Large intestine (tissue), 3 donors: ENCODE data around the gene DBX1. TPM values are rescaled to one million over a fixed set of nuclear protein-coding genes. Genes with fewer than 3 reads are reported as not detected.

ENCODE experiments used
- DNase-seq, 2 donors: peaks; one replicate each; pipeline versions ENCODE4 v3.0.0 to v3.0.0-alpha.2; 2013
- H3K27ac ChIP-seq: one replicate; pipeline ENCODE4 v1.5.1; 2013; ENCODE audit warnings: low read length
- H3K27me3 ChIP-seq: 2 replicates; pipeline ENCODE4 v1.6.1; 2013; ENCODE audit warnings: low read length; ENCODE audit not compliant: control insufficient read depth, insufficient read depth
- H3K36me3 ChIP-seq: 2 replicates; pipeline ENCODE4 v1.6.1; 2013; ENCODE audit warnings: low read length; ENCODE audit not compliant: control insufficient read depth, insufficient read depth
- H3K4me1 ChIP-seq: one replicate; pipeline ENCODE4 v1.6.1; 2013; ENCODE audit warnings: low read length; ENCODE audit not compliant: control insufficient read depth, insufficient read depth
- H3K4me3 ChIP-seq: one replicate; pipeline ENCODE4 v1.5.1; 2013; ENCODE audit warnings: low read length
- H3K9me3 ChIP-seq: one replicate; pipeline ENCODE4 v1.6.1; 2013; ENCODE audit warnings: mild to moderate bottlenecking, low read depth, low read length, moderate library complexity; ENCODE audit not compliant: control insufficient read depth
- WGBS: methylation state at CpG from one replicate; pipeline ENCODE4 v1.1.5; 2013; ENCODE audit warnings: low lambda C conversion rate; ENCODE audit not compliant: insufficient coverage; 5-methylcytosine and 5-hydroxymethylcytosine counted together
- polyA plus RNA-seq: library from polyadenylated mRNA; unstranded; fragments of 120-200 nt; gene quantifications from one replicate; pipeline ENCODE4 v1.2.1, GENCODE V29; 2013

Gene DBX1
- polyA plus RNA-seq, 1 donor = not detected

GRCh38 chr11:20194470-20194869, 34.2 kb upstream of the DBX1 start:
- Histone ChIP-seq H3K9me3 (no peaks in the 10 kb centered on the region), H3K27ac (no peak overlapping the region), H3K4me3 (no peak overlapping the region), H3K27me3 (peaks cover 8% of the 10 kb centered on the region), H3K36me3 (no peaks in the 10 kb centered on the region), H3K4me1 (no peaks in the 10 kb centered on the region)
- WGBS = no CpG with 5 or more reads among the region's 2 CpGs
- no peak for DNase-seq

- Histone ChIP-seq H3K4me1 (no peaks in the 10 kb centered on the region), H3K27ac (no peak overlapping the region), H3K9me3 (no peaks in the 10 kb centered on the region), H3K4me3 (no peak overlapping the region), H3K27me3 (peaks cover 8% of the 10 kb centered on the region), H3K36me3 (no peaks in the 10 kb centered on the region)
- peak in 1 of 2 donors; percentile 13 for DNase-seq
- WGBS = no CpG with 5 or more reads among the region's 3 CpGs
Observed at GRCh38 chr11:20193307-20193706, 33.0 kb upstream of the DBX1 start.

- Histone ChIP-seq H3K27ac (no peak overlapping the region), H3K9me3 (no peaks in the 10 kb centered on the region), H3K4me1 (no peaks in the 10 kb centered on the region), H3K4me3 (no peak overlapping the region), H3K27me3 (peaks cover 8% of the 10 kb centered on the region), H3K36me3 (no peaks in the 10 kb centered on the region)
- DNase-seq = no peak
Observed at GRCh38 chr11:20192641-20193040, 32.4 kb upstream of the DBX1 start.

- Histone ChIP-seq H3K4me3 (no peak overlapping the region), H3K27me3 (peaks cover 9% of the 10 kb centered on the region), H3K27ac (no peak overlapping the region), H3K36me3 (no peaks in the 10 kb centered on the region), H3K4me1 (no peaks in the 10 kb centered on the region), H3K9me3 (no peaks in the 10 kb centered on the region)
- WGBS = 100% methylated on average over 1 of the region's 2 CpGs
- no peak for DNase-seq
Observed at GRCh38 chr11:20192151-20192550, 31.9 kb upstream of the DBX1 start.

GRCh38 chr11:20178976-20179375, 18.7 kb upstream of the DBX1 start:
- no CpG with 5 or more reads among the region's 2 CpGs for WGBS
- no peak for DNase-seq
- Histone ChIP-seq H3K27me3 (peaks cover 30% of the 10 kb centered on the region), H3K36me3 (no peaks in the 10 kb centered on the region), H3K27ac (no peak overlapping the region), H3K4me1 (no peaks in the 10 kb centered on the region), H3K4me3 (no peak overlapping the region), H3K9me3 (peaks cover 5% of the 10 kb centered on the region)

GRCh38 chr11:20177136-20177535, 16.9 kb upstream of the DBX1 start:
- Histone ChIP-seq H3K36me3 (no peaks in the 10 kb centered on the region), H3K4me3 (no peak overlapping the region), H3K9me3 (peaks cover 2% of the 10 kb centered on the region), H3K4me1 (no peaks in the 10 kb centered on the region), H3K27ac (no peak overlapping the region), H3K27me3 (peaks cover 33% of the 10 kb centered on the region)
- WGBS = 85% methylated on average over 3 of the region's 7 CpGs
- DNase-seq = no peak

GRCh38 chr11:20172721-20173447, 12.6 kb upstream of the DBX1 start:
- no peak overlapping the region for H3K27ac ChIP-seq
- peaks cover 27% of the 10 kb centered on the region for H3K27me3 ChIP-seq
- no peak overlapping the region for H3K4me3 ChIP-seq
- DNase-seq = no peak
- H3K36me3 ChIP-seq = no peaks in the 10 kb centered on the region
- WGBS = no CpG with 5 or more reads among the region's 5 CpGs
- no peaks in the 10 kb centered on the region for H3K4me1 ChIP-seq
- peaks cover 3% of the 10 kb centered on the region for H3K9me3 ChIP-seq

GRCh38 chr11:20163783-20164481, 3.7 kb upstream of the DBX1 start:
- Histone ChIP-seq H3K27me3 (peaks cover 93% of the 10 kb centered on the region), H3K4me1 (peaks cover 6% of the 10 kb centered on the region), H3K4me3 (no peak overlapping the region), H3K36me3 (no peaks in the 10 kb centered on the region), H3K9me3 (peaks cover 10% of the 10 kb centered on the region), H3K27ac (no peak overlapping the region)
- 5% methylated on average over 4 of the region's 26 CpGs for WGBS
- DNase-seq = no peak

- peak in 1 of 2 donors; percentile 14 for DNase-seq
- Histone ChIP-seq H3K27ac (no peak overlapping the region), H3K9me3 (peaks cover 13% of the 10 kb centered on the region), H3K36me3 (no peaks in the 10 kb centered on the region), H3K27me3 (peaks cover 98% of the 10 kb centered on the region), H3K4me3 (no peak overlapping the region), H3K4me1 (peaks cover 6% of the 10 kb centered on the region)
- WGBS = no CpG with 5 or more reads among the region's 61 CpGs
Observed at GRCh38 chr11:20162824-20163782, 2.8 kb upstream of the DBX1 start.
